IPS-15b (cell line): ENCODE data around the gene ANAPC16.

Source experiments
- H3K27me3 ChIP-seq: one replicate; pipeline ENCODE4 v1.6.1; 2013; ENCODE audit warnings: low read length; ENCODE audit not compliant: control insufficient read depth, insufficient read depth
- H3K36me3 ChIP-seq: one replicate; pipeline ENCODE4 v1.6.1; 2013; ENCODE audit warnings: low read length; ENCODE audit not compliant: control insufficient read depth, insufficient read depth
- H3K4me1 ChIP-seq: one replicate; pipeline ENCODE4 v1.6.1; 2013; ENCODE audit warnings: mild to moderate bottlenecking, low read length; ENCODE audit not compliant: control insufficient read depth, insufficient read depth
- H3K4me3 ChIP-seq: one replicate; pipeline ENCODE4 v1.5.1; 2013; ENCODE audit warnings: low read depth, low read length
- H3K9ac ChIP-seq: one replicate; pipeline ENCODE4 v1.6.1; 2013; ENCODE audit warnings: low read depth, mild to moderate bottlenecking, low read length
- H3K9me3 ChIP-seq: one replicate; pipeline ENCODE4 v1.6.1; 2013; ENCODE audit warnings: mild to moderate bottlenecking, low read length; ENCODE audit not compliant: control insufficient read depth, insufficient read depth

Gene ANAPC16

DNA sequence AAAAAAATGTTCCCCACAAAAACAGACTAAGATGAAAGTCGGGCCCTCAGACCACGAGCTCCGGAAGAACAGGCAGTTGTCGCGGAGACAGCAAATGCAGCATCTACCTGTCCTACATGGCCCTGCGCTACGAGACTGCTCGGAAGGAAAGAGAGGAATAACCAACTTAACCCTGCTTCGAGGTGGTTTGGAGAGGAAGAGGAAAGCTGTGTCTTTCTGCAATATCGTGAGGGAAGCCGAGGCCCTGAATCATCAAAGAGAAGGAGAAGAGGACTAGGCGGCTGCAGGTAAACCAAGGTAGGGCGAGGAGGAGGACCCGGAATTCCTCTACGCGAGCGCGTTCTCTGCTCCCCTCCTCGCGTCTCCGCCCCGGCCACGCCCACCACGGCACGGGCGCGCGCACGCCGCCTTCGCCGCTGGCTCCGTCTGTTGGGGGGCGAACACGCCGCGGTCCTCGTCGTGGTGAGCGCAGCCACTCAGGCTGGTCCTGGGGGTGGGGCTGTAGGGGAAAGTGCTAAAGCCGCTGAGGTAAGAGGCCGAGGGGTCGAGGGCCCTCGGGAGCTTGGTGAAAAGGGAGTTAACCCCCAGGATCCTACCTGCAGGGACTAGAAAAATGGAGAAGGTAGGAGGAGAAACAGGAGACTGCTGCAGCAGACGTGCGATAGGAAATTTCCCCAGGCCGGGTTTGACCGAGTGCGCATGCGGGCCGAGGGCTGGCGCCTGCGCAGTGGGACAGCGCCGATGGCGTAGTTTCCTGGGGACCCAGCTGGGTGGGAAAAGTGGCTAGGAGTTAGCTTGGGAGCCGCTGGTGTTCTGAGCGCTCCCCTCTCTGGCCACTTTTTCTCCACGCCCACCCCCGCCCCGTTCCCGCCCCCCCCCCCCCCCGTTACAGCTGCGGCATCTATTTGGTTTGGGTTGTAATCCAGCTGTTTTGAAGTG, at the start of gene ANAPC16, which contains the start of gene ASCC1:
Gene ANAPC16, plus strand, starts transcription at position 402 of the 939 bp plus-strand sequence. CDS start 7,903 bp downstream, outside the sequence.
Gene ASCC1, minus strand, starts transcription at position 666 of the 939 bp plus-strand sequence. CDS start 2,978 bp downstream, outside the sequence.
- Histone ChIP-seq H3K4me1 (peaks cover 3% of the 10 kb centered on the region), H3K36me3 (peaks cover 3% of the 10 kb centered on the region), H3K4me3 (peak within 1 kb of the TSS; percentile 97), H3K9me3 (no peaks in the 10 kb centered on the region), H3K9ac (peak within 1 kb of the TSS; percentile 97), H3K27me3 (no peaks in the 10 kb centered on the region)

DNA sequence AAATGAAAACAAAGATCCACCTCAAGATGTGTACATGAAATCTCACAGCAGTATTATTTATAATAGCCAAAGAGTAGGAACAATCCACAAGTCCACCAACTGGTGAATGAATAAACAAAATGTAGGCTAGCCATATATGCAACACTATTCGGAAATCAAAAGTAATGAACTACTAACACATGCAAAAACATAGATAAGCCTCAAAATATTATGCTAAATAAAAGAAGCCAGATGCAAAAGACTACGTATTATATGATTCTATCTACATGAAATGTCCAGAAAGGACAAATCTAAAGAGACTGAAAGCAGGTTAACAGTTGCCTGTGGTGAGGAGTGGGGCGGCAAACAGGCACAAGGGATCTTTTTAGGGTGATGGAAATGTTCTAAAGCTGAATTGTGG, 48.7 kb upstream of the ANAPC16 start:
- Histone ChIP-seq H3K27me3 (no peaks in the 10 kb centered on the region), H3K36me3 (no peaks in the 10 kb centered on the region), H3K4me1 (no peaks in the 10 kb centered on the region)

DNA sequence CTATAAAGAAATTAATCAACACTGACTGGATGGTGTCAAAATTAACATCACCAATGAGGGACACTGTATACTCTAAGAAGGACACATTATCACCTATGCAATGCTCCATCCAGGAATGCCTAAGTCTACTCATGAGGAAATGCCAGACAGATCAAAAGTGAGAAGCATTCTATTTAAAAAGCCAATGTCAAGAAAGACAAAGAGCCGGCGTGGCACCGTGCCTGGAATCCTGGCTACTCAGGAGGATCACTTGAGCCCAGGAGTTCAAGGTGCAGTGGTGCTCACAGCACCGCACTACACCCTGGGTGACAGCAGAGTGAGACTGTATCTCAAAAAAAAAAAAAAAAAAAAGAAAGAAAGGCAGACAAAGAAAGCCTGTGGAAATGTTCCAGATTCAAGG, 45.5 kb upstream of the ANAPC16 start:
- Histone ChIP-seq H3K27me3 (no peaks in the 10 kb centered on the region), H3K9me3 (no peaks in the 10 kb centered on the region), H3K36me3 (no peaks in the 10 kb centered on the region), H3K9ac (no peak overlapping the region), H3K4me3 (no peak overlapping the region), H3K4me1 (no peaks in the 10 kb centered on the region)

More for the DNA sequence above, 48.7 kb upstream of the ANAPC16 start:
- Histone ChIP-seq H3K9me3 (no peaks in the 10 kb centered on the region), H3K9ac (no peak overlapping the region), H3K4me3 (no peak overlapping the region)

DNA sequence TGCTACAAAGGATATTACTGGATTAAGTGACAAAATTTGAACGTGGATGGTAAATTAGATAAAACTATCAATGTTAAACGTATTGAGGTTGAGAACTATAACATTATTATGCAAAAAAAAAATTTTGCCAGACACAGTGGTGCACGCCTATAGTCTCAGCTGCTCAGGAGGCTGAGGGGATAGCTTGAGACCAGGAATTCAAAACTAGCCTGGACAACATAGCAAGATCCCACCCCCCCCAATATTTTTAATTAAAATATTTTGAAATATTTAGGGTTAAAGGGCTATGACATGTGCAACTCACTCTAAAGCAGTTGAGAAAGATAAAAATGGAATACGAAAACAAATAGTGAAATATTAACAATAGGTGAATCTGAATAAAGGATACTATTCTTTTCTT, 45.1 kb upstream of the ANAPC16 start:
- no peaks in the 10 kb centered on the region for H3K4me1 ChIP-seq
- no peaks in the 10 kb centered on the region for H3K9me3 ChIP-seq
- H3K9ac ChIP-seq, result no peak overlapping the region

DNA sequence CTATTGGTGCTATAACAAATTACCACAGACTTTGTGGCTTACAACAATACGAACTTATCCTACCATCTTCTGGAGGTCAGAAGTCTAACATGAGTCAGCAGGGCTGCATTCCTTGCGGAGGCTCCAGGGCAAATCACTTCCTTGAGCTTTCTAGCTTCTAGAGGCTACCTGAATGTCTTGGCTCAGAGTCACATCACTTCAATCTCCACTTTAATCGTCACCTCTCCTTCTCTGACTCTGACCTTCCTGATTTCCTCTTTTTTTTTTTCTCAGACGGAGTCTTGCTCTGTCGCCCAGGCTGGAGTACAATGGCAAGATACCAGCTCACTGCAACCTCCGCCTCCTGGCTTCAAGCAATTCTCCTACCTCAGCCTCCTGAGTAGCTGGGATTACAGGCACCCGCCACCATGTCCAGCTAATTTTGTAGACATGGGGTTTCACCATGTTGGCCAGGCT, 44.6 kb upstream of the ANAPC16 start:
- Histone ChIP-seq H3K4me3 (no peak overlapping the region), H3K9ac (no peak overlapping the region), H3K9me3 (no peaks in the 10 kb centered on the region), H3K4me1 (no peaks in the 10 kb centered on the region), H3K27me3 (no peaks in the 10 kb centered on the region), H3K36me3 (no peaks in the 10 kb centered on the region)

More for the DNA sequence above, 45.1 kb upstream of the ANAPC16 start:
- Histone ChIP-seq H3K27me3 (no peaks in the 10 kb centered on the region), H3K4me3 (no peak overlapping the region), H3K36me3 (no peaks in the 10 kb centered on the region)

DNA sequence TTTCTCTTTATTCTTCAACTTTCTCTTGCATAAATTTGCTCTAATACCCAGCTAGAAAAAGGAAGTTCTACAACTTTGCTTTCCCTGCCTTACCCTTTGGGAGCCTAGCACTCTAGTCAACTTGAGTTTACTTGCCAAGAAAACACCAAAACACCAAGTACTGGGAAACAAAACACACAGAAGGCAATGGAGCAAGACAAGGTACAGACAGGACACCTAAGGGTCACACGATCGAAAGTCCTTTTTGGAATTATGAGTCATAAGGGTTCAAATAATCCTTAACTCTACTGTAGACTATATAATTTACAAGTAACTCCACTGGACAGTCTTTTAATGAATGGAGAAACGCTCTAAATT, 42.6 kb upstream of the ANAPC16 start:
- H3K27me3 ChIP-seq, result no peaks in the 10 kb centered on the region
- H3K4me1 ChIP-seq, result no peaks in the 10 kb centered on the region
- H3K9ac ChIP-seq, result no peak overlapping the region
- no peaks in the 10 kb centered on the region for H3K36me3 ChIP-seq
- no peak overlapping the region for H3K4me3 ChIP-seq
- no peaks in the 10 kb centered on the region for H3K9me3 ChIP-seq

DNA sequence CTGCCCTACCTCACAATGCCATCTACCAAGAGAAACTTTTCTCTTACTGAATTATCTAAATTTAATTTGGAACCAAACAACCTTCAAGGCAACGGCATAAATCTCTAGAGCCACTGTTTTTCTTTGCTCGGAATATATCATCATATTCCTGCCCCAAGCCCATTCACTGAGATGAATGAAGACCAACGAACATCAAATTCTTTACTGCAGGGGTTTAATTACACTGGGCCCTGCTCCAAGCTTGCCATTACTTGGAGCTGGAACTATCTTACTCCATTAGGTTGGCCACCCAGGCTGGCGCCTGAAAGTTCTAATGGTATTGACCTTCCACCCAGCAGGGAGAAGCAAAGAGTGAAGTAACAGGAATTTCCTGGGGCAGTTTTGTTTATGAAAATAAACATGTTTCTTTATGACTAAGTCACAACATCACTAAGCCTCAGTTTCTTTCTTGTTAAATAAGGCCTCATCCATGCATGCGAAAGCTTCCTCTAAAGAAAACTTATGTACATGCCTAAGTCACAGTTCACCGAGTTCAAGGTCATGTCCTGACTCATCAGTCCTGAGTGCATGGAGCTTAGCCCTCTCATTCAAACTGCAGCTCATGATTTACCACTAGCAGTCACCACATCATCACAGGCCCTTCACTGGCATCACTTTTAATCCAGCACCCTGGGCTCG, 42.1 kb upstream of the ANAPC16 start:
- Histone ChIP-seq H3K9me3 (no peaks in the 10 kb centered on the region), H3K9ac (no peak overlapping the region), H3K4me1 (no peaks in the 10 kb centered on the region), H3K36me3 (no peaks in the 10 kb centered on the region), H3K4me3 (no peak overlapping the region), H3K27me3 (no peaks in the 10 kb centered on the region)

DNA sequence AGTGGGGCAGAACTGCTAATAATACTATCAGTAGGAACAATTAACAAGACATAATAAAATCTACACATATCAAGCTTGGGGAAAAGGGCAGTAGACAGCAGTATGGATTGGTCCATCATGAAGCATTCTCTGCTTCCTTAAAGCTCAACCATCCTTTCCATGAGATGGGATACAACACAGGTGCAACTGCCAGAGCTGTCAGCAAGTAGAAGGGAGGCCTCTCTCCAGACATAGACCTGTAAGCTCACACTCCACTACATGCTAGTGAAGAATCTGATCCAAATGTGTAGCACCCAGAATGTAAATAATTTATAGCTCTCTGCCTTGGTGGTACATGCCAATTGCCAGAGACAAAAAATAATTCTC, 41.5 kb upstream of the ANAPC16 start:
- H3K4me1 ChIP-seq, result no peaks in the 10 kb centered on the region
- no peak overlapping the region for H3K9ac ChIP-seq
- H3K36me3 ChIP-seq, result no peaks in the 10 kb centered on the region
- no peaks in the 10 kb centered on the region for H3K9me3 ChIP-seq
- H3K4me3 ChIP-seq, result no peak overlapping the region
- H3K27me3 ChIP-seq, result no peaks in the 10 kb centered on the region

DNA sequence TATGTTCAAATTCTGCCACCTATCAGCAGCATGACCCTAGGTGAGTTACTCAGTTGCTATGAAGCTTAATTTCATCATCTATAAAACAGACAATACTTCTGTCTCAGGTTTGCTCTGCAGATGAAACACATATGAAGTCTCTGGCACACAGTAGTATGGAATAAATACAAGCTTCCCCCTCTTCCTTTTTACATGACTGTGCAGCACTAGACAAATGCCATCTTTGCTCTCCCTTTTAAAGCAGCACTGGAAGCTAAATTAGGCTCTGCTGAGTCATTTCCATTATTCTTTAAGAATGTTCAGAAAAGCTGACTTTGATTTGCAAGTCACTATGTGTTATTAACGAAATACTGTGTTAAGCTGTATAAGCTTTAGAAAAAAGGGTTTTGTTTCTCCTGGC, 40.7 kb upstream of the ANAPC16 start:
- Histone ChIP-seq H3K9me3 (no peaks in the 10 kb centered on the region), H3K9ac (no peak overlapping the region), H3K4me3 (no peak overlapping the region)

DNA sequence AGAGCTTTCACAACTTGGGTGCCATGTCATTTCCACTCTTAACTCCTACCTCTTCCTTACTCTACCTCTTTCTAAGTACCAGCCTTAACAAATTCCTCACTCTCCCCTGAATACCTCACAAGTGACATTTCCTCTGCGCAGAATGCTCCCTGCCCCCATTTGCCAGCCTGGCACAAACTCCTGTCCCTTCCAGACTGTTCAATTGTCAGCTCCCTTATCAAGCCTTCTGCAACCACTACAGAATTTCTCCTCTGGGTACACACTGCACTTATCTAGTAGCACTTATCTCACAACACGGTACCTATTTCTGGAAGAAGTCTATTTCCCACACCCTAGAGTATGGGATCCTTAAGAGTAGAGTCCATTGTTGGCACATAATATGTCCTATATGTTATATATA, 39.1 kb upstream of the ANAPC16 start:
- Histone ChIP-seq H3K36me3 (no peaks in the 10 kb centered on the region), H3K9me3 (no peaks in the 10 kb centered on the region), H3K9ac (no peak overlapping the region), H3K27me3 (no peaks in the 10 kb centered on the region), H3K4me3 (no peak overlapping the region), H3K4me1 (no peaks in the 10 kb centered on the region)

More for the DNA sequence above, 40.7 kb upstream of the ANAPC16 start:
- Histone ChIP-seq H3K36me3 (no peaks in the 10 kb centered on the region), H3K27me3 (no peaks in the 10 kb centered on the region), H3K4me1 (no peaks in the 10 kb centered on the region)

DNA sequence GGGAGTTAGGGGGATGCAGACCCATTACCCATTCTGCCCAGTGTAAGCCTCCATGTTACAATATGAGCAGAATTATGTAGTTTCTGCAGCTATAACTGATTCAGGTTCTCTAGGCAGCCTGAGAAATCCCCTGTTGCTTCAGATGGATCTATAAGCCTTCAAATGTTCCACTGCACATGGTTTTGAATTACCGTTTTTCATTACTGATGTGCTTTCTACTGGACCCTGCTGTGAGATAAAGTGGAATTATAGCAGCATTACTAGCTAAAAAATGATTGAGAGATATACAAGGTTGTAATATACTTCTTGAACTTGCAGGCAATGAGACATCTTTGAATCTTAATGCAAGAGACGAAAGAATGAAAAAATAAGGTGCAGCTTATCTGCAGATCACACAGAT, 38.4 kb upstream of the ANAPC16 start:
- Histone ChIP-seq H3K27me3 (no peaks in the 10 kb centered on the region), H3K36me3 (no peaks in the 10 kb centered on the region), H3K9ac (no peak overlapping the region), H3K4me3 (no peak overlapping the region), H3K9me3 (no peaks in the 10 kb centered on the region), H3K4me1 (no peaks in the 10 kb centered on the region)

DNA sequence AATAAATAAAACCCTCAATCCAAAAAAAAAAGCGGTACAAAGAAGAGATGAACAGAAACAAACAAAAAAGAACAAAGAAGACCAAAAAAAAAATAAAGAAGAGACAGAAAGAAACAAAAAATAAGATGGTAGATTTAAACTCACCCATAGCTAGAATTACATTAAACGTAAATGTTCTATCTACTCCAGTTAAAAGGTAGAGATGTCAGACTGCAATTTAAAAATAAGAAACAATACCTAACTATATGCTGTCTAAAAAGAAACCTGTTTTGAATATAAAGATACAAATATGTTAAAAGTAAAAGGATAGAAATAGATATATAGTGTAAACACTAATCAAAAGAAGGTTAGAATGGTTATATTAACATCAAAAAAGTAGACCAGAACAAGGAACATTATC, 31.7 kb upstream of the ANAPC16 start:
- Histone ChIP-seq H3K36me3 (peaks cover 3% of the 10 kb centered on the region), H3K4me3 (no peak overlapping the region), H3K9ac (no peak overlapping the region), H3K9me3 (no peaks in the 10 kb centered on the region), H3K4me1 (no peaks in the 10 kb centered on the region), H3K27me3 (no peaks in the 10 kb centered on the region)
